Activated CD4-positive, alpha-beta T cell treated with anti-CD3 and anti-CD28 coated beads, Interleukin-2, Interleukin-4, amounts not matched to agents 100 ng/mL and 50 ng/mL, durations not matched to agents 16 hours and 8 hours (primary cell): ENCODE measurements around the gene MCM10.
"Not testable (repeated sequence)": the region's sequence is repeated elsewhere in the genome, so short reads cannot be mapped to it uniquely, and the experiment has no call there.

Experiments used
- DNase-seq: peaks from one replicate; pipeline ENCODE4 v3.0.0-alpha.2; 2020; ENCODE audit warnings: low spot score

The MCM10 gene

DNA sequence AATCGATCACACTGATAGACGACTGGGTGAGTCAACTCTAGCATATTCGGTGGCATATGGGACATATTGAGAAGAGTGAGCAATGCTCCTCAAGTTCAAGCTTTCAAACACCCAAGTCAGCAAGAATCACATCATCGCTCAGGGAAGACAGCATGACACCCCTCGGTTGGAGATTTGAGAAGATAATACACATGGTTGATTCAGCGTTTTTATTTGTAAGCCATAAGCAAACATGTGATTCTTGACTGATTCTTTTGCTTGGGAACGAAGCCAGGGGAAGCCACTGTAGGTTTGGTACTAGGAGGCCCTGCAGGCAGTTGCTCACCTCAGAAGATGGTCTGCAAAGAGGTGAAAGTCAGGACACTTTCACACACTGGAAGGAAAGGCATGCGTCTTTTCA, 60.2 kb downstream of the MCM10 start:
- no peak for DNase-seq

GRCh38 chr10:13222151-13222550, 60.8 kb downstream of the MCM10 start:
- no peak for DNase-seq

DNA sequence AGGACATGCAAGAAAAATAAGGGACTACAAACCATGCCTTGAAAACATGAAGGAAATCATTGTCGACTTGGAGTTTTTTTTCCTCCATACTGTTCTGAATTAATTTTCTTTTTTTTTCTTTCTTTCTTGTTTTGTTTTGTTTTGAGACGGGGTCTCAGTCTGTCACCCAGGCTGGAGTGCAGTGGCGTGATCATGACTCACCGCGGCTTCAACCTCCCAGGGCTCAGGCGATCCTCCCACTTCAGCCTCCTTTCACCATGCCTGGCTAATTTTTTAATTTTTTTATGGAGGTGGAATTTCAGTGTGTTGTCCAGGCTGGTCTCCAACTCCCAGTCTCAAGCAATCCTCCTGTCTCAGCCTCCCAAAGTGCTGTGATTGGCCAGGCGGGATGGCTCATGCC, 61.2 kb downstream of the MCM10 start:
- DNase-seq: no peak

DNA sequence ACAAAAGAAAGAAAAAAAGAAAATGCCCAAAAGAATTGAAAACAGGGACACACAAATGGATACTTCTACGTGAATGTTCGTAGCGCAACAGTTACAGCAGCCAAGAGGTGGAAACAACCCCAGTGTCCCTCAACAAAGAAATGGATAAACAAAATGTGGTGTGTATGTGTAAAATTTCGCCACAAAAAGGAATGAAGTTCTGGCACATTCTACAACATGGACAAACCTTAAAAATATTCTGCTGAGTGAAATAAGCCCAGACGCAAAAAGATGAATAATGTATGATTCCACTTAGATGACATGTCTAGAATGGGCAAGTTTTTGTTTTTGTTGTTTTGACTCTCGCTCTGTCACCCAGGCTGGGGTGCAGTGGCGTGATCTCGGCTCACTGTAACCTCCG, 61.9 kb downstream of the MCM10 start:
- no peak for DNase-seq

DNA sequence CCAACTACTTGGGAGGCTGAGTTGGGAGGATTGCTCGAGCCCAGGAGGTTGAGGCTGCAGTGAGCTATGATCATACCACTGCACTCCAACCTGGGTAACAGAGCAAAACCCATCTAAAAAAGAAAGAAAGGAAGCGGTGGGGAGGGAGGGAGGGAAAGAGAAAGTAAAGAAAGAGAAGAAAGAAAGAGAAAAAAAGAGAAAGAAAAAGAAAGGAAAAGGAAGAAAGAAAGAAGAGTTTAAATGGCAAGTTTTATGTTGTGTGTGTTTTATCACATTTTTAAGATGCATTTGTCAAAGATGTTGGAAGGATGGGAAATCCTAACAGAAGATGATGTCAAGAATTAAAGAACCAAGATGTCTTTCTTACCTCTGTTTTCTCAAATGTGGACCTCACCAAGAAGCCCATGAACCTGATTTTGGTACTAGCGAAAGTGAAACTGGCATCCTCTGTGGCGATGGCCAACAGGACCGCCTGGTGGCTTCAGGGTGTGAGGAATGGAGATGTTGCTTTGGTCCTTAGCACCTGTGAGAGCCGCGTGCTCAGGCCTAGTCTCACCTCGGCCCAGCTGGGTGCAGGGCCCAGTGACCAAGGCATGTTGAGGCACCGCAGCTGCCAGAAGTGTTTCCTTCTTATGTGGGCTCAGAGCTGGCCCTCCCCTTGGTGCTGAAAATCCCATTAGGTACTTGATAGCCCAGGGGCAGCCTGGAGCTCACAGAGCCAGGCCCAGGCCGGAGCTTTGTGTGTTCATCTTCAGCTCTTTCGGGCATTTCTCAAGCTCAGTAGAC, 63.0 kb downstream of the MCM10 start:
- no peak for DNase-seq

DNA sequence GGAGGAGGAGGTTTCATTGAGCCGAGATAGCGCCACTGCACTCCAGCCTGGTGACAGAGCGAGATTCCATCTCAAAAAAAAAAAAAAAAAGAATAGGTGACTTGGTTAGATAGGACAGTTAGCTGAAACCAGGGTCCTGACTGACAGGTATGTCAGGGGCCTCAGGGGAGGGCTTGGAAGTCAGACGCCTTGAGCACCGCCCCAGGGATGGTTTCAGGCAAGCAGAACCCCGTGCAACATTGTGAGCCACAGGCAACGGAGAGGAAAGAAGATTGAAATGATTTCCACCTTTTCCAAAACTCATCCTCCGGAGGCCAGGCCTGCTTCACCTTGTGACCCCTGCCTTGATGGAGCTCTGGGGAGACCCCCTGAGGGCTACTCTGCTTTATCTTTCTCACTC, 64.2 kb downstream of the MCM10 start:
- DNase-seq: no peak

- no peak for DNase-seq
These were observed 65.7 kb downstream of the MCM10 start for GRCh38 chr10:13227031-13227430.

- no peak for DNase-seq
These were observed 69.8 kb downstream of the MCM10 start for GRCh38 chr10:13231190-13231589.

- no peak for DNase-seq
These were observed 70.5 kb downstream of the MCM10 start for GRCh38 chr10:13231808-13232207.

- no peak for DNase-seq
These were observed 72.0 kb downstream of the MCM10 start for GRCh38 chr10:13233358-13233757.

GRCh38 chr10:13234172-13234571, 72.8 kb downstream of the MCM10 start, which contains the start of gene UCMA:
TSS of gene UCMA (minus strand) at chr10:13234374. CDS start at chr10:13234258, 116 bp downstream.
- no peak for DNase-seq

GRCh38 chr10:13234736-13235135, 73.4 kb downstream of the MCM10 start:
- not testable (repeated sequence) for DNase-seq

- DNase-seq: no peak
These were observed 75.3 kb downstream of the MCM10 start for GRCh38 chr10:13236638-13237037.

- no peak for DNase-seq
These were observed 77.1 kb downstream of the MCM10 start for GRCh38 chr10:13238271-13239077.

GRCh38 chr10:13239923-13240322, 78.6 kb downstream of the MCM10 start:
- no peak for DNase-seq

DNA sequence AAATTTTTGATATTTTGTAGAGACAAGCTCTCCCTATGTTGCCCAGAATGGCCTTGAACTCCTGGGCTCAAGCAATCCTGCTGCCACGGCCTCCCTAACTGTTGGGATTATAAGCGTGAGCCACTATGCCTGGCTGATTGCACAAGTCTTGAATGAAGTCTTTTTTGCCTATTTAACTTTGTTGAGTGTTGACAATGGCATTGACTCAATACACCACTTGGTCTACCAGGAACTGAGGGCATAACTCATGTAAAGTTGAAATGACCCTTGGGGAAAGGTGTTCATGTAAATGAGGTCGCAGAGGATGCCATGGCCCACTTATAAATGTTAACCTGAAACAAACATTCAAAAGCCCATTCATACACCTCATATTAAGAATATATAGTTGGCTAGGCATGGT, 80.3 kb downstream of the MCM10 start:
- DNase-seq: no peak

DNA sequence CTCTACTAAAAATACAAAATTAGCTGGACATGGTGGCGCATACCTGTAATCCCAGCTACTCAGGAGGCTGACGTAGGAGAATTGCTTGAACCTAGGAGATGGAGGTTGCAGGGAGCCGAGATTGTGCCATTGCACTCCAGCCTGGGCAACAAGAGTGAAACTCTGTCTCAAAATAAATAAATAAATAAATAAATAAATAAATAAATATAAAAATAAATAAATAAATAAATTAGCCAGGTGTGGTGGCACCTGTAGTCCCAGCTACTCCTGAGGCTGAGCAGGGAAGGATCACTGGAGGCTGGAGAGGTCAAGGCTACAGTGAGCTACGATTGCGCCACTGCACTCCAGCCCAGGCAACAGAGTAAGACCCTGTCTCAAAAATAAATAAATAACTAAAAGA, 80.9 kb downstream of the MCM10 start:
- DNase-seq: not testable (repeated sequence)

- no peak for DNase-seq
These were observed 85.9 kb downstream of the MCM10 start for GRCh38 chr10:13247246-13247645.

- DNase-seq: no peak
These were observed 86.4 kb downstream of the MCM10 start for GRCh38 chr10:13247784-13248183.

- DNase-seq: no peak
These were observed 92.4 kb downstream of the MCM10 start for GRCh38 chr10:13253726-13254125.

GRCh38 chr10:13256627-13257026, 95.3 kb downstream of the MCM10 start:
- no peak for DNase-seq

GRCh38 chr10:13257621-13258140, 96.3 kb downstream of the MCM10 start:
- DNase-seq: no peak
